Activated gamma-delta T cell (primary cell): Measurements from ENCODE around the gene ERP29.
A peak's percentile ranks its signal among the peaks of the same experiment; 100 is the strongest.
"Not testable (repeated sequence)": the region's sequence is repeated elsewhere in the genome, so short reads cannot be mapped to it uniquely, and the experiment has no call there.

ENCODE experiments used
- DNase-seq: peaks from one replicate; lab custom pipeline; 2025; lab: John Stamatoyannopoulos, UW
- total RNA-seq, 2 donors: gene quantifications; one replicate each; lab custom pipeline; 2026; lab: John Stamatoyannopoulos, UW

The ERP29 gene
- total RNA-seq, result 135 to 136 reads per million in 2 donors

DNA sequence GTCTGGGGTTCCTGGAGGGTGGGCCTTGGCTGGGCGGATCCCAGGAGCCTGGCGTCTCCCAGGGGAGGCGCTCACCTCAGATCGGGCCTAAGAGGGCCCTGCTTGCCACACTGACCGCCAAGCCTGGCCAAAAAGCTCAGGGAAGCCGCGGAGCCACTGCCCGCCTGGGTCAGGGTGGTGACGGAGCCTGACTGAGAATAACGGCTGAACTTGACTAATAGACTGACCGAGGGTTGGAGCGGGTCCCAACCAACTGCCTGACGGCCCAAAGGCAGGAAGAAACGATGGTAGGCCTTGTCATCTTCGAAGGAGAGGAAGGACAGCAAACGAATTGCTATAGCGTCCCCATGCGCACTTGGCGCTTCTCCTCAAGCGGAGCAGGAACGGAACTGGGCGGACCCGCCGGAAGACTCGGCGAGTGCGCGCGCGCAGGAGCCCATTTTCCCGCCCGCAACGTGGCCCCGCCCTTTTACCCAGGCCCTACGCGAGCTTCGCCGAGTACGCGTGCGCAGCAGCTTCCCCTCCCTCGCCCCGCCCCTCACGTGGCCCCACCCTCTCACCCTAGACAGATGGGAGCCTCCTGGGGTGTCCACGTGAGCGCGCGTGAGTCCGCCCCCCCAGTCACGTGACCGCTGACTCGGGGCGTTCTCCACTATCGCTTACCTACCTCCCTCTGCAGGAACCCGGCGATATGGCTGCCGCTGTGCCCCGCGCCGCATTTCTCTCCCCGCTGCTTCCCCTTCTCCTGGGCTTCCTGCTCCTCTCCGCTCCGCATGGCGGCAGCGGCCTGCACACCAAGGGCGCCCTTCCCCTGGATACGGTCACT, at the start of gene ERP29, which contains the start of gene TMEM116:
Gene ERP29, plus strand, starts transcription at position 652 of the 826 bp plus-strand sequence. Its CDS starts 40 bp downstream, at position 692.
Gene TMEM116, minus strand, starts transcription at position 391 of the 826 bp plus-strand sequence. CDS start 7,895 bp downstream, outside the sequence.
- DNase-seq, result peak; percentile 100

DNA sequence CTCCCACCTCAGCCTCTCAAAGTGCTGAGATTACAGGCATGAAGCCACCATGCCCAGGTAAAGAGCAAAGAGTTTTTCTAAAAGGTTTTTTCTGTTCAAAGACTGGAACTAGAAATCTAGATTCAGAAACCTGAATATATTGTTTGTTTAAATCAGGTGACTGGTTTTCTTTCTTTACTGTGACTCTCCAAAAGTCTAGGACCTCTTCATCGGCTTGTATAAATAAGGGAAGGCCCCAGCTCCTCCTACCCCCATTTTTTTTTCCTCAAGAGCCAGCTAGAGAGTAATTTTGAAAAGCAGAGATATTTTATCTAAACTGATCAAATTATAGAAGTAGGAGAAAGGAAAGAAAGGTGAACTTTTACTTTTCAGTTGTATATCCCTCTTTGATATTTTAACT, 48.3 kb upstream of the ERP29 start:
- no peak for DNase-seq

DNA sequence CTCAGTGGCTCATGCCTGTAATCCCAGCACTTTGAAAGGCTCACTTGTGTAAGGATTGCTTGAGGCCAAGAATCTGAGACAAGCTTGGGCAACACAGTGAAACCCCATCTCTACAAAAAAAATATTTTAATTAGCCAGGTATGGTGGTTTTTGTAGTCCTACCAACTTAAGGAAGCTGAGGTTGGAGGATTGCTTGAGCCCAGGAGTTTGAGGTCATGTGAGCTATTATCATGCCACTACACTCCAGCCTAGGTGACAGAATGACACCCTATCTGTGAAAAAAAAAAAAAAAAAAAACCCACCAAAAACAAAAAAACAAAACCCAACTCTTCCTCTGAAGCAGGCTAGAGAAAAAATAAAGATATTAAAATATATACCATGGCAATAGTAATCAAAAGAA, 41.4 kb upstream of the ERP29 start:
- no peak for DNase-seq

DNA sequence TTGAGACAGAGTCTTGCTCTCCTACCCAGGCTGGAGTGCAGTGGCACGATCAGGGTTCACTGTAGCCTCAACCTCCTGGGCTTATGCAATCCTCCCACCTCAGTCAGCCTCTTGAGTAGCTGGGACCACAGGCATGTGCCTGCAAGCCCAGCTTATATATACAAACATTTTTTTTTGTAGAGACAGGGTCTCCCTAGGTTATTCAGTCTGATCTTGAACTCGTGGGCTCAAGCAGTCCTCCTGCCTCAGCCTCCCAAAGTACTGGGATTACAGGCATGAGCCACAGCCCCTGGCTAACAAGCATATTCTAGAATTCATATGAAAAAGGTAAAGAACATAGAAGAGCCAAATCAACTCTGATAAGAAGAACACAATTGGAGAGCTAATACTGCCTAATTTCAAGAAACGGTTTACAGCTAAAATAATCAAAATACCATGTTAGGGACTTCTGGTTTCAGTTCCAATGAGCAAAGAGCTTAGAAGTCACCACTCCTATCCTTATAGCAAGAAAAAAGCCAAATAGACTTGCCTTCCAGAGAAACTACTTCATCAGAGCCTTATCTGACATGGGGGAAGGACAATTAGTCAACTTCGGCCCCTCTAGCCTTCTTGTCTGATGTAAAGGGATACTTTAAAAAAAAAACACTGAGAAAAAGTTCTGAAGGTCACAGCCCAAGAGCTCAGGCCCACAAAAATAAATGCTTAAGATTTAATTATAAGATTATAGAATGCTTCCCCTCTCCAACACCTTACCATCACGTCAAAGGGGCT, 37.9 kb upstream of the ERP29 start:
- no peak for DNase-seq

DNA sequence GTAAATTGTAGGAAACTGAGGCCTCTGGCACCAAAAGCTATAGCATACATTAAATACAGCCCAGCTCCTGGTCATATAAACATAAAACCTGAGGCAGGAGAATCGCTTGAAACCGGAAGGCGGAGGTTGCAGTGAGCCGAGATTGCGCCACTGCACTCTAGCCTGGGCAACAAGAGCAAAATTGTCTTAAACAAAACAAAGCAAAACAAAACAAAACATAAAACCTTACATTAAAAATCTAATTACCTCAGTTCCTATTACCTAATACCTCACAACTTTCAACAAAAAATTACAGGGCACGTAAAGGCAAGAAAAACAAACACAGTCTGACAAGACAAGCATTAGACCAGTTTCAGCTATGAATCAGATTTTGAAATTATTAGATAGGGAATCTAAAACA, 36.9 kb upstream of the ERP29 start:
- no peak for DNase-seq

DNA sequence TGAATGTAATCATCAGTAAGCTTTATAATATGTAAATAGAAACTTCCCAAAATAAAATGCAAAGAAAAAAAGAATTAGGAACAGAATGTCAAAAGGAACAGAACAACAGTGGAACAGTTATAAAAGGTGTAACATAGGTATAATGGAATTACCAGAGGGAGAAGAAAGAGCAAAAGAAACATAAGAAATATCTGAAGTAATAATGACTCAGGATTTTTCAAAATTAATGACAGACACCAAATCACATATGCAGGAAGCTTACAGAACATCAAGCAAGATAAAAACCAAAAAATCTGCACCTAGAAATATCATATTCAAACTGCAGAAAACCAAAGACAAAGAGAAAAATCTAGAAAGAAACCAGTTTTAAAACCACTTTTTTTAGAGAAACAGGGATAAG, 36.4 kb upstream of the ERP29 start:
- DNase-seq, result no peak

DNA sequence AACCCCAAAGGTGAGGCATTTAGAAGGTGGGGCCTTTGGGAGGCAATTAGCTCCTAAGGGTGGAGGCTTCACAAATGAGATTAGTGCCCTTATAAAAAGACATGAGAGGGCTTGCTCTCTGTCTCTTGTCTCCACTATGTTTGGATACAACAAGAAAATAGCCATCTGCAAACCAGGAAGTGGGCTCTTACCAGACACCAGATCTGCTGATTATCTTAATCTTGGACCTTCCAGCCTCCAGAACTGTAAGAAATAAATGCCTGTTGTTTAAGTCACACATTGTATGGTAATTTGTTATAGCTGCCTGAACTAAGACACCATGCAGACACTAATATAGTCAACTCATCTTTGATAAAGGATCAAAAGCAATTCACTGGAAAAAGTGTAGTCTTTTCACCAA, 34.7 kb upstream of the ERP29 start:
- DNase-seq, result no peak

DNA sequence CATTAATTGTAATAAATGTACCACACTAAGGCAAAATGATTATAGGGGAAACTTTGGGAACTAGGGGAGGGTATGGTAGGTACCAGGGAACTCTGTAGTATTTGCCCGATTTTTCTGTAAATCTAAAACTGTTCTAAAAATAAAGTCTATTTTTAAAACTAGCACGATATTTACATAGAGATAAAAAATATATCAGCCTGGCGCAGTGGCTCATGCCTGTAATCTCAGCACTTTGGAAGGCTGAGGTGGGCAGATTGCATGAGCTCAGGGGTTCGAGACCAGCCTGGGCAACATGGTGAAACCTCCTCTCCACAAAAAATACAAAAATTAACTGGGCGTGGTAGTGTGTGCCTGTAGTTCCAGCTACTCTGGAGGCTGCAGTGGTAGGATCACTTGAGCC, 32.6 kb upstream of the ERP29 start:
- no peak for DNase-seq

DNA sequence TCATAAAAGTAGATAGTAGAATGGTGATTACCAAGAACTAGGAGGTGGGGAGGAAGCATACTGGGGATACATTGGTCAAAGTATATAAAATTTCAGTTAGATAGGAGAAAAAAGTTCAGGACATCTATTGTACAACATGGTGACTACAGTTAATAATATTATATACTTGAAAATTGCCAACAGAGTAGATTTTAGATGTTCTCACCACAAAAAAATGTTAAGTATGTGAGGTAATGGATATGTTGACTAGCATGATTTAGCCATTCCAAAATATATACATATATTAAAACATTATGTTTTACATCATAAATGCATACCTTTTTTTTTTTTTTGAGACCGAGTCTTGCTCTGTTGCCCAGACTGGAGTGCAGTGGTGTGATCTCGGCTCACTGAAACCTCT, 31.2 kb upstream of the ERP29 start:
- DNase-seq, result no peak

DNA sequence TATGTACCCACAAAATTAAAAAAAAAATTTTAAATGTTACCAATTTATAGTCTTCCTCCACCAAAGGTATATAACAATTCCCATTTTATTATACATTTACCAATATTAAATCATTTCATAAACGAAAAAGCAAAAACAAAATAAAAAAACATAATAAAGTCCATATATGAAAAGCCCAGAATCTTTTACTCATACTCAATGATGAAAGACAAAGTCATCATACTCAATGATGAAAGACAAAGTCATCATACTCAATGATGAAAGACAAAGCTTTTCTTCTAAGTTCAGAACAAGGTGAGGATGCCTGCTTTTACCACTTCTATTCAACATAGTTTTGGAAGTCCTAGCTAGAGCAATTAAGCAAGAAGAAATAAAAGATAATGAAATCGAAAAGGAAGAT, 28.4 kb upstream of the ERP29 start:
- DNase-seq, result no peak

DNA sequence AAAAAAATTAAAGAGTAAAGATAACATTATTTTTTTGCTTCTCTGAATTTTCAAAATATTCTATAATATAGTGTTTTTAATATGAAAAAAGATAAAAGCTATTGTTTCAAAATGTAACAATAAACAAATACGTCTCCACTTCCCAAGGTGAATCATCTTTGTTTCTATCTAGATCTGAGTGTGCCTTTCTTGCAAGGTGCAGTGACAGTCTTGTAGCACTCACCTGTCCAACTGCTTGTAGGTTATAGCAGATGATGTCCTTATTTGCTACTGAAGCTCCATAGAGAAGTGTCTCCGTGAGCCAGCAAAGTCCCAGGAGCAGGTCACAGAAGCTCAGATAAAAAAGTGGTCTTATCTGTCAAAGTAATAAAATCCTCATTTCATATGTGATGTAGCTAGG, 21.7 kb upstream of the ERP29 start:
- no peak for DNase-seq

DNA sequence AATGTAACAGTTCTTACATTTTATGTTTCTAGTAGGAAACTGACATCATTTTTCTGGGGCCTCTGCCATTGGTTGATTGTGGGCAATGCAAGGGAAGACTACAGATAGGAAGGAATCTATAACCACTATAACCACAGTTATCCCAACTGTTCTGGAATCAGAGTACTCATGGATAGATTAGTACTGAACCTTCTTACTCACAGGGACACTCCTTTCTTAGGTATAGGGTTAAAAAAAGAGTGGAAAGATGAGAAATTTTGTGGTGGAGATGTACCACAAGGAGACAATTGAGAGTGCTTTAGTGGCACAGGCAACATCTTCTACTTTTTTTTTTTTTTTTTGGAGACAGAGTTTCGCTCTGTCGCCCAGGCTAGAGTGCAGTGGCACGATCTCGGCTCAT, 21.3 kb upstream of the ERP29 start:
- no peak for DNase-seq

DNA sequence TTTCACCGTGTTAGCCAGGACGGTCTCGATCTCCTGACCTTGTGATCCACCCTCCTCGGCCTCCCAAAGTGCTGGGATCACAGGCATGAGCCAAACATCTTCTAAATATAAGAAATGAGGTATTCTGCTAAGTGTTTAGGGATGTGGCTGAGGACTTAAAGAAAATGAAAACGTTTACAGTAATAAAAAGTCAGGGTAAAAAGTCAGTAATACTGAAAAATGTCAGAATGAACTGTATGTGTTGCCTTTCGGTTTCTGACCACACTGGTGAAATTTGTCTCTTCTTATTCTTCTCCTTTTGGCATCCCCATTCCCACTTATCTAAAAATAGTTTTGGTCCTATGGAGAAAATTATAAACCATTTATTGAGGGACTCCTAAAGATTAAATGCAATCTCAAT, 20.8 kb upstream of the ERP29 start:
- no peak for DNase-seq

DNA sequence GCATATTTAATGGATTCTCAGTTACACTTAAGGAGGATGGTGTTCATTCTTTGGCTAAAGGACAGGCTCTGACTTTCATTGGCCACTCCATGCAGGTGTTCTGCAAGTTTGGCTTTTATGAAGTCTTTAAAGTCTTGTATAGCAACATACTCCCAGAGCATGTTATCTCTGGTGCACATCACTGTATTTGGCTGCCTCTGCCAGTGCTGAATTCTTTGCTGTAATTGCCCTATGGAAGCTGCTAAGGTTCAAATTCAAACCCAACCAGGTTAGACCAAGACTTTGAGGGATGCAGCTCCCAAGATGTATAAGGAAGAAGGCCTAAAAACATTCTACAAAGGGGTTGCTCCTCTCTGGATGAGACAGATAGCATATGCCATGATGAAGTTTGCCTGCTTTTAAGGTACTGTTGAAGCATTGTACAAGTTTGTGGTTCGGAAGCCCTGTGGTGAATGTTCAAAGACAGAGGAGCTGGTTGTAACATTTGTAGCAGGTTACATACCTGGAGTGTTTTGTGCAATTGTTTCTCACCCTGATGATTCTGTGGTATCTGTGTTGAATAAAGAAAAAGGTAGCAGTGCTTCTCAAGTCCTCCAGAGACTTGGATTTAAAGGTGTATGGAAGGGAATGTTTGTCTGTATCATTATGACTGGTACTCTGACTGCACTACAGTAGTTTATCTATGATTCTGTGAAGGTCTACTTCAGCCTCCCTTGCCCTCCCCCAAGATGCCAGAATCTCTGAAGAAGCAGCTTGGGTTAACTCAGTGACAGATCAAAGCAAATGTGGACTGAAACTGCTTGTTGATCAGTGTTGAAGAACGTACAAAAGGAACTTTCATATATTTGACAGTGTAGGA, 19.7 kb upstream of the ERP29 start:
- no peak for DNase-seq

DNA sequence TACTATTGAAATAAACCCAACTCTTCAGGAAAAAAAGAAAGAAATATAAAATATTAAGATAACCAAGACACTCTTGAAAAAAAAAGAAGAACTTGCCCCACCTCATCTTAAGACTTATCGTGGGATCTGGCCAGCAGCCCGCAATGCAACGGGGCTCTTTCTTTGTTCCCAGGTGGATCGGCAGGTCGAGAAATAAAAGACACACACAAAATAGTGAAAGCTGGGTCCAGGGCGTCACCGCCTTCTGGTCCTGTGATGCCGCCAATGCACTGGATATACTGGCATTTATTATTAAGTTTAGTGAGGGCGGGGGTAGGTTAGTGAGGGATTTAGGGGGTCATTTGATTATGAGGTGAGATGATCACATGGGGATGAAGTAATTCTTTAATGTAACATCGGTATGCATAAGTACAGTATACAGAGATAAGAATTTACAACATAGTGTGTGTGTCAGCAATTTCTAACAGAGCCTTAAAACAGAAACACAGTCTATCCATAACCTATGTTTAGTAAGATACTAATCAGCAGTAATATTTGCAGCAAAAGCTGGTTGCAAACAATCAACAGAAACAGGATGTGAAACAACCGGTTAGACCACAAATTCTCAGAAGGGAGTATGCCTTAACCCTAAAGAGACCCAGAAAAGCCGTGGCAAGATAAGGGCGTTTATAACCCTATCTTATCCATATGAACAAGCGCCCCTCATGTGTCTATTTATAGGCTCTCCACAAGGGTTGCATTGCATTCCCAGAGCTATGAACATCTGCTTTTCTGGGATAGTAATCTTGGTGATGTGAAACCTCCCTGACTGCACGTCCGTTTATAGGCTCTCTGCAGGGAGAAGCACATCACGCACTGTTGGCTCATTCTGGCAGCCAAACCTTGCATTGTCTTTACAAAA, 18.8 kb upstream of the ERP29 start:
- DNase-seq, result not testable (repeated sequence)

DNA sequence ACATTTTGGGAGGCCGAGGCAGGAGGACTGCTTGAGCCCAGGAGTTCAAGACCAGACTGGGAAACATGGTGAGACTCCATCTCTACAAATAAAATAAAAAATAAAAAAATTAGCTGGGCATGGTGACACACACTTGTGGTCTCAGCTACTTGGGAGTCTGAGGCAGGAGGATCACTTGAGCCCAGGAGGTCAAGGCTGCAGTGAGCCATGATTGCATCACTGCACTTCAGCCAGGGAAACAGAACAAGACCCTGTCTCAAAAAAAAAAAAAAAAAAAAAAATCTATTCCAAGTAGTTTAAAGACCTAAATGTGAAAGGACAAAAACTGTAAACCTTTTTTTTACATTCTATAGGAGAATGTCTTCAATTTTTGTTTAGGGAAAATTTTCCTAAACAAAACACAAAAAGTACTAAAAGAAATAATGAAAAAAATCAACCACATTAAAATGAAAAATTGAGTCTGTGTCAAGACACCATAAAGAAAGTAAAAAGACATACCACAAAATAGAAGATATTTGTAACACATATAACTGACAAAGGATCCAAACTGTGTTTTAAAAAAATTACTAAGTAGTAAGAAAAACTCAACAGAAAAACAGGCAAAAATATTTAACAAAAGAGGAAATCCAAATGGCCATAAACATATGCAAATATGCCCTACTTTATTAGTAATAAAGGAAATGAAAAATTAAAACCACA, 17.3 kb upstream of the ERP29 start:
- no peak for DNase-seq

DNA sequence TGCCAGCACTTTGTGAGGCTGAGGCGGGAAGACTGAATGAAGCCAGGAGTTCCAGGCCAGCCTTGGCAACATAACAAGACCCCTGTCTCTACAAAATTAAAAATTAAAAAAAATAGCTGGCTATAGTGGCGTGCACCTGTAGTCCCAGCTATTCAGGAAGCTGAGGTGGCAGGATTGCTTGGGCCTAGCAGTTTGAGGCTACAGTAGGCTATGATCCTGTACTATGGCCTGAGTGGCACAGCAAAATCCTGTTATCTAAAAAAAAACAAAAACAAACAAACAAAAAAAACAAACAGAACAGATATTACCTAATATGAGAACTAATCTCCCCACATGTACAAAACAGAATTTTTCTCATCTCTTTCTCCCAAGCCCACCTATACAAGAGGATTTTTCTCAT, 15.9 kb upstream of the ERP29 start:
- DNase-seq, result no peak

DNA sequence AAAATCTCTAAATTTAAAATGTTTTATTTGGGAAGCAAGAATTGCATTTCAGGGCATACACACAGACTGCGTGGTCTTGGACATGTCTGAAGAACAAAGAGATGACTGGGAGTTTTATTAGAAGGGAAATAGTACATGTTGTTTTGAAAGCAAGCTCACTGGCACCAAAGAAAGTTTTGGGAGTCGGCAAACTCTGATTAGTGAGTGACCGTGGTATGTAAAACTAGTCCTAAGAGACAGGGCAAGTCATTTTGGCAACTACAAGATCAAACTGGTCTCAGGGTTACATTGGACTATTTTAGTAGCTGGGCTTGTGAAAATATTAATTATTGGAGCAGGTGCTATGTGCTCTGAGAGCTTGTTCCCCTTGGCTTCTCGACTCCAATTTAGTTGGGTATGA, 15.2 kb upstream of the ERP29 start:
- no peak for DNase-seq

DNA sequence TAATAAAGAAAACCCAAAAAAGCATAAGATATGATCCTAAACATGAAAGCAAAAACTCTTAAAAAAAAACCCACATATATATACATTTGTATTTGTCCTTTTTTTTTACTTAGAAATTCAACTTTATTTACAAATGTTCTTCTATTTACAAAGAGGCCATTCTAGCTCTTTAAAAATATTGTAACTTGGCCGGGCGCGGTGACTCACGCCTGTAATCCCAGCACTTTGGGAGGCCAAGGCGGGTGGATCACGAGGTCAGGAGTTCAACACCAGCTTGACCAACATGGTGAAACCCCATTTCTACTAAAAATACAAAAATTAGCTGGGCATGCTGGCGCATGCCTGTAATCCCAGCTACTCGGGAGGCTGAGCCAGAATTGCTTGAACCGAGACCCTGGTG, 14.1 kb upstream of the ERP29 start:
- DNase-seq, result not testable (repeated sequence)

DNA sequence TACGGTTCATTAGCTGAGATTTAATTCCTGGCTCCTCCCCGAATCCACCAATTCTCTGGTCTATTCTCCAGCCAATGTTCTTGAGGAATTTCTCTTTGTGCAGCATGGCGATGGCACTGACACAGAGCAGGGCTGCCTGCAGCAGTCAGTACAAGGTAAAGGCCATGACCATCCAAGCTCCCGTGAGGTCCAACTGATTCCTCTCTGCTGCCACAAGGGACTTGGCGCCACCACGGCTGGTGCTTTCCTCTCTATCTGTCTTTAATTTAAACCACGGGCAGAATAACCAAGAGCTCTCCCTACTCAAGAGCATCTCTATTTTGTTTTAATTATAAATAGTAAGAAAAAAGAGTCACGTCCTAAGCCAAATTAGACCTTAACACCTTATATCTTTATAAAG, 12.4 kb upstream of the ERP29 start:
- no peak for DNase-seq
